NCI-H1092 treated with DMSO at 0.1 percent for 48 hours (cell line): ENCODE measurements around the gene MPZL2.
A peak's percentile ranks its signal among the peaks of the same experiment; 100 is the strongest.
"Not testable (repeated sequence)": the region's sequence is repeated elsewhere in the genome, so short reads cannot be mapped to it uniquely, and the experiment has no call there.

Experiments
- DNase-seq: peaks from one replicate; lab custom pipeline; 2025; lab: John Stamatoyannopoulos, UW

MPZL2 gene

DNA sequence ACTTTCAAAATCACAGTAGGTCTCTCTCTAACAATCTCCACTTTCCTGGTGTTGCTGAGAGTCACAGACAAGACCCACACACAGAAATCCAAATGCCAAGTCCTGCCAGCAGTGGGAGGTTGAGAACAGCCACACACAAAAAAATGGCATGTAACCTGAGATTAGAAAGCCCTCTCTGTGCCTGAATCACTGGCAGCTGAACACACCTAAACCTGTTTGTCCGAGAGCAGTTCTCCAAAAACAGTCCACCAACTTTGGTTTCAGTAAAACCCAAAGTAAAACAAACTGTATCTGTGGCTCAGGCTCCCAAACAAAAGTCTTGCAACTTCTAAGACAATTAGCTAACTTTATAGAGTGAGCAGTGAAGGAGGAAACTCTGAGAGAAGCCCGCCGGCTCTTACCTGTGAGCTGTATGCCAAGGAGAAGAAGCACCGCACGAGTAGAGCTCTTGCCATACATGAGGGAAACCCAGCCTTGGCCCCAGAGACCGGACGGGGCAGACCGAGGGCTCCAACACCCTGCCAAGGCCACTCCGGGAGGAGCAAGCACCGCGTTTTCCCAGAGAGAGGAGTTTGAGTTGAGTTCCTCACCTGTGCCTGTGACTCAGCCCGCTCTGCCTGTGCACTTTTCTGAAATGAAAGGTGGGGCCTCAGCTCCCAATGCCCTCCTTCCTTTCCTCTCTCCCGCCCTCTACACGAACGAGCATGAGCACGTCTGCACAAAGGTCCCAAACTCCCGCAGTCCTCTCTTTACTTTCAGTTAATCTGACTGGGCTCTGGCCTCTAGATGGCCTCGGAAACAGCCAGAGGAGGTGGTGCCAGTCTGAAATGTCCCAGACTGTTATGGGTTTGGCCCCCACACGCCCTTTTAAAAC, at the start of gene MPZL2:
TSS of gene MPZL2 (minus strand) at position 603 of the 874 bp plus-strand sequence. CDS start at position 459, 144 bp downstream.
- DNase-seq = peak; percentile 9

- DNase-seq = no peak
Measured at GRCh38 chr11:118313242-118313641, 49.1 kb upstream of the MPZL2 start.

GRCh38 chr11:118312328-118312727, 48.2 kb upstream of the MPZL2 start:
- no peak for DNase-seq

DNA sequence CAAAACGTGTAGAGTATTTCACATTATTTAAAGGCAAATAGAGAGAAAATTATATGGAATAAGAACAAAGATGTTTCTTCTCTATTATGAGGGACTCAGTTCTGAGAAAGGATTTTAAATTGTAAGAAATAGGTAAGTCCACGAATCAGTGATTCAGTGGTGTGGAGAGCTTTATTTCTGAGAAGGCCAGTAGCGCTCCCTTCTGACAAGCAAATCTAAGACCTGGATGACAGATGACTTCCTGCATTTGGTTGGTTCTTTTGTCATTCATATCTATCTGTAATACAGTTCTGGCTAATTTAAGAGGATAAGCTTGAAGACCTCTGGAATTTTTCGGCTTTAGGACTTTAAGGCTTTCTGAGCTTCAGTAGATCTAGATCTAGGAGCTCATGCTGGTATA, 47.4 kb upstream of the MPZL2 start:
- no peak for DNase-seq

- DNase-seq = no peak
Measured at GRCh38 chr11:118310781-118311485, 46.8 kb upstream of the MPZL2 start.

GRCh38 chr11:118310271-118310670, 46.2 kb upstream of the MPZL2 start:
- DNase-seq = no peak

- DNase-seq = not testable (repeated sequence)
Measured at GRCh38 chr11:118308995-118309528, 45.0 kb upstream of the MPZL2 start.

DNA sequence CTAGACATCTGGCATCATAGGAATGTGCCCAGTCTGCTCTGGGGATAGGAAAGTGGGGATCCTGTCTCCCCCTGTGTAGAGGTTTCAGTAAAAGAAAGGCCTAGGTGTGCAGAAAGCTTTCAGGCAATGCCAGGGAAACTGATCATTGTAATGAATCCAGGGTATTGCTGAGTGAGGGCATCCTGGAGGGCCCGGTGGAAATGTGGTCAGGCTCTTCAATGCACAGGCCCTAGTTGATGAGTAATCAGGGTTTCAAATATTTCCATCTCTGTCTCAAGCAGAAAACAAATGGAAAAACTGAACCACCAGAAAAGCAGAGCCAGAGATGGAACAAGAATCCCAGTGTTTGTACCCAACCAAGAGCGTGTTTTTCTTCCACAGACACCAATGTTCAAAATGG, 42.5 kb upstream of the MPZL2 start:
- DNase-seq = no peak

- DNase-seq = no peak
Measured at GRCh38 chr11:118305726-118306125, 41.6 kb upstream of the MPZL2 start.

GRCh38 chr11:118304568-118305248, 40.6 kb upstream of the MPZL2 start, which contains the start of gene CD3E:
Gene CD3E, plus strand, starts transcription at chr11:118304730. Its CDS starts 223 bp downstream, at chr11:118304953.
- no peak for DNase-seq

GRCh38 chr11:118304227-118304567, 40.1 kb upstream of the MPZL2 start:
- no peak for DNase-seq

- no peak for DNase-seq
Measured at GRCh38 chr11:118301600-118302195, 37.6 kb upstream of the MPZL2 start.

DNA sequence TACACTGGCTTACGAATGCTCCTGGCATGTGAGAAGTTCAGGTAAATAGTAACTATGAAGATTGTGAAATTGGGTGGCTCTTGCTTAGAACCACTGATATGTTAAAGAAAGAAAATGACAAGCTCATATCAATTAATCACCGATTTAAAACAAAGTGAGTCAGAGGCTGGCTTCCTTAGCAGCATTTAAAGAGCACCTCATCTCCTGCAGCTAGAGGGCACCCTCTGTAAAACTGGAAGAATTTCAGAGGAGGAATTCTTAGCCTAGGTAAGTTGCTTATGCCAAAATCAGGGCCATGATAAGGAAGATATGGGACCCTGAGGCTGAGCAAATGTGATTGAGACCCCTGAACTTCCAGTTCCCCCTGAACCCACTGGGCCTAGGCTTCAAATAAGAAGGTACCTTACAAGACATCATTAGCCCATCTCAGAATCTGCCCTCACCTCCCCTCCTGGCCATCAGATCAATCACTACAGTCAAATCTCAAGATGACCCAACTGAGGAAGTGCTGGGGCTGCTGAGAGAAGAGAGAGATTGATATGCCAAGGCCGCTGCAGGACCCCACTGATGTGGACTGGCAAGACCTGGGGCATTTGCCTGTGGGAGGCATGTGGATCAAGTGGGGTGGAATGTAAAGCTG, 31.8 kb upstream of the MPZL2 start:
- DNase-seq = no peak

- no peak for DNase-seq
Measured at GRCh38 chr11:118295199-118295598, 31.1 kb upstream of the MPZL2 start.

GRCh38 chr11:118294053-118294452, 30.0 kb upstream of the MPZL2 start:
- no peak for DNase-seq

DNA sequence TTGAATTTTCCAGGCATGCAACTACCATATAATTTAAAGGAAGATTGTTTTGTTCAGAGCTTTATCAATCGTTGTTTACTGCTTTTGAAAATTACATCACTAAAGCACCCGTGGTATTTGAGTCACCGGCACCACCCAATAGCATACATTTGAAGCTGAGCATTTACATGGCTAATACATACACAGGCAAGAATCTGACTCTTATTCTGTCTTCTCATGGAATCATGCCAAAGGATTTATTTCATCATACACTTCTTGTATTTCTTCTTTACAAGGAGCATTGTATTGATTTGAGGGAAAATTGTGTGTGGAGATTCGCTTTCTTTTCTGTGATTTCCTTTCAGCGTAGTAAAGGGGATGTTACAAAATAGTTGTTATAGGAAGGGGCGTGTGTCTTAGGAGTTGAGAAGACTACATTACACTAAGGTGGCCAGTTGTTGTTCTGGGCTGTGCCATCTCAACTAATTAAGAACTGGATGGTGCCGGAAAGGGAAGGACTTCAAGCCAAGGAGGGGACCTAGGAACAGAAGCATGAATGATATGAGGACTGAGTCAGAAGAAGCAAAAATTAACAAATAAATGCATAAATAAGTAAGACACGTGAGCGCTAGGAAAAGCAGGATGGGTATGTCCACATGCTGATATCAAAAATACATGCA, 27.5 kb upstream of the MPZL2 start:
- no peak for DNase-seq

DNA sequence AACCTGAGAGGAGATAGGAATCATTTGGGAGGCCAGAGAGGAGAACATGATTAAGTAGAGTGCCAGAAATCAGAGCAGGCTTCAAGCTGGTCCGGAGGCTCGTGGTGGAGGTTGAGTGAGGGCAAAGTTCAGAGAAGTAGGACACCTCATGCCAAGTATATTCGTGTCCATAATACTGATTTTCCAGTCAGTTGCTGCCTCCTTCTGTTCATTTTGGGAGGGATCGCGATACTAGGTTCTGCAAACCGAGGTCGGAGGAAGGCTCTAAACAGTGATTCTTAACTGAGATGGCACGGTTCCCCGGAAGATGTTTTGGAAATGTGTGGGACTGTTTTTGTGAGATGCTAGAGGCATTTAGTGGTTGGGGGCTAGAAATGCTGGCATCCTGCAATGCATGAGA, 26.8 kb upstream of the MPZL2 start:
- no peak for DNase-seq

DNA sequence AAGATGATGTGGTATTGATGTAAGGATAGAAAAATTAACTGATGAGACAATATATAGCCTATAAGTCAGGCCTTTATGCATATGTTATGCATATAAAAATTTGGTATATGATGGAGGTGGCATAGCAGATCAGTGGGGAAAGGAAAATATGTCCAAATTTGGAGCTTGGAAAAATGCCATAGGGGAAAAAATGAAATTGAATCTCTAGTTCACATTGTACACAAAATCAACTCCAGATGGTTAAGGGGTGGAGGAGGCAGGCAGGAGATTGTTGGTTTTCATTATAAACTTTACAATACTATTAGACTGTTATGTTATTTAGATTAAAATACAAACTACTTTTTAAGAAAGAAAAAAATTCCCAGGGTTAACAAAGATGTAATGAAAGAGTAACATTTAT, 25.3 kb upstream of the MPZL2 start:
- no peak for DNase-seq

- DNase-seq = no peak
Measured at GRCh38 chr11:118287006-118287405, 22.9 kb upstream of the MPZL2 start.

- no peak for DNase-seq
Measured at GRCh38 chr11:118286545-118286944, 22.4 kb upstream of the MPZL2 start.

DNA sequence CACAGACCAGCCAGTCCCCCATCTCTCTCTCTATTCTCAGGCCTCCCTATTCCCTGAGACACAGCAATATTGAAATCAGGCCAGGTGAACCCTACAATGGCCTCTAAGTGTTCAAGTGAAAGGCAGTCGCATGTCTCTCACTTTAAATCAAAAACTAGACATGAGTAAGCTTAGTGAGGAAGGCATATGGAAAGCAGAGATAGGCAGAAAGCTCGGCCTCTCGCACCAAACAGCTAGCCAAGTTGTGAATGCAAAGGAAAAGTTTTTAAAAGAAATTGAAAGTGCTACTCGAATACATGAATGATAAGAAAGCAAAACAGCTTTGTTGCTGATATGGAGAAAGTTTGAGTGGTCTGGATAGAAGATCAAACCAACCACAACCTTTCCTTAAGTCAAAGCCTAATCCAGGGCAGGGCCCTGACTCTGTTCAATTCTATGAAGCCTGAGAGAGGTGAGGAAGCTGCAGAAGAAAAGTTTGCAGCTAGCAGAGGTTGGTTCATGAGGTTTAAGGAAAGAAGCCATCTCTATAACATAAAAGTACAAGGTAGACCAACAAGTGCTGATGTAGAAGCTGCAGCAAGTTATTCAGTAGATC, 19.8 kb upstream of the MPZL2 start:
- DNase-seq = no peak
